Psoas muscle (tissue), 8 donors: Measurements from ENCODE around the gene FRAS1. TPM values are rescaled to one million over a fixed set of nuclear protein-coding genes. Genes with fewer than 3 reads are reported as not detected.

Source experiments
- ATAC-seq, 4 donors: fragments of 200-7000 bp; cut with Tn5 transposase; one replicate each; pipeline ENCODE4 v1.9.1; 2020; ENCODE audit warnings: moderate library complexity in 3 of 4, mild to moderate bottlenecking in 2 of 4
- DNase-seq, 2 donors: peaks; one replicate each; pipeline ENCODE4 v3.0.0-alpha.2; 2020
- H3K27ac ChIP-seq: fragments of 200-600 bp; one replicate; pipeline ENCODE4 v1.8.0; 2022
- H3K27me3 ChIP-seq, 3 donors: fragments of 200-600 bp in 1 of 3; one replicate each; pipeline versions ENCODE4 v1.6.1 to v1.8.0; 2013 to 2022; ENCODE audit warnings: low read length in 2 of 3, mild to moderate bottlenecking in 2 of 3, moderate library complexity in 1 of 3; ENCODE audit not compliant: insufficient read depth in 3 of 3
- H3K36me3 ChIP-seq, 2 donors: fragments of 200-600 bp in 1 of 2; one replicate each; pipeline versions ENCODE4 v1.6.1 to v1.8.0; 2013 to 2022; ENCODE audit warnings: low read depth in 1 of 2, mild to moderate bottlenecking in 1 of 2, moderate library complexity in 1 of 2; ENCODE audit not compliant: insufficient read depth in 1 of 2
- H3K4me1 ChIP-seq: fragments of 200-600 bp; one replicate; pipeline ENCODE4 v1.8.0; 2022
- H3K4me3 ChIP-seq: fragments of 200-600 bp; one replicate; pipeline ENCODE4 v1.8.0; 2022; ENCODE audit warnings: mild to moderate bottlenecking
- H3K9me3 ChIP-seq: fragments of 200-600 bp; one replicate; pipeline ENCODE4 v1.8.0; 2022
- WGBS, 3 donors: extraction: QIAGEN DNeasy Blood & Tissue Kit; methylation state at CpG; one replicate each; pipeline versions ENCODE4 v1.1.6 to v1.1.7; 2013; 5-methylcytosine and 5-hydroxymethylcytosine counted together
- intact Hi-C, 2 donors: fragments of 100-400 bp; cut with DNase I; formaldehyde crosslinking; loops; one replicate each; pipeline versions ENCODE4 v1.11.0 to v1.14.2; 2022
- polyA plus RNA-seq, 3 donors: library from polyadenylated mRNA; stranded (reverse); fragments of 200-250 nt; gene quantifications; one replicate each; pipeline ENCODE4 v1.2.3, GENCODE V29; 2013
- total RNA-seq, 4 donors: library from RNA; stranded (reverse); fragmentation: NEBNext Ultra II Directional in 2 of 4; extraction: Animal tissue kit (Norgen Biotek cat#: 25700) in 2 of 4; gene quantifications; one replicate each; pipeline versions ENCODE4 v1.2.1 to v1.2.4, GENCODE V29; 2021 to 2023
- TF ChIP-seq, protein P1 (sequence below): fragments of 200-600 bp; IDR thresholded peaks from one replicate; pipeline ENCODE4 v1.8.0; 2022; ENCODE audit warnings: antibody characterized with exemption
- donor health status: healthy with polysubstance abuse.
- donor health status: DM: no; HTN: no; CAD: no; lungs with moderate emphysema.
- donor health status: Bipolar disorder and iron deficiency.
- donor health status: healthy.
- donor health status: DM: yes; HTN: yes; CAD: no.
- donor health status: DM: no; HTN: no; CAD: no.
- donor health status: DM: no; HTN: no; CAD: no.
- donor health status: DM: yes; HTN: yes; CAD: no.

FRAS1 gene
- total and polyA plus RNA-seq, 7 donors, result 0.08 to 3.0 (median 0.42) TPM

DNA sequence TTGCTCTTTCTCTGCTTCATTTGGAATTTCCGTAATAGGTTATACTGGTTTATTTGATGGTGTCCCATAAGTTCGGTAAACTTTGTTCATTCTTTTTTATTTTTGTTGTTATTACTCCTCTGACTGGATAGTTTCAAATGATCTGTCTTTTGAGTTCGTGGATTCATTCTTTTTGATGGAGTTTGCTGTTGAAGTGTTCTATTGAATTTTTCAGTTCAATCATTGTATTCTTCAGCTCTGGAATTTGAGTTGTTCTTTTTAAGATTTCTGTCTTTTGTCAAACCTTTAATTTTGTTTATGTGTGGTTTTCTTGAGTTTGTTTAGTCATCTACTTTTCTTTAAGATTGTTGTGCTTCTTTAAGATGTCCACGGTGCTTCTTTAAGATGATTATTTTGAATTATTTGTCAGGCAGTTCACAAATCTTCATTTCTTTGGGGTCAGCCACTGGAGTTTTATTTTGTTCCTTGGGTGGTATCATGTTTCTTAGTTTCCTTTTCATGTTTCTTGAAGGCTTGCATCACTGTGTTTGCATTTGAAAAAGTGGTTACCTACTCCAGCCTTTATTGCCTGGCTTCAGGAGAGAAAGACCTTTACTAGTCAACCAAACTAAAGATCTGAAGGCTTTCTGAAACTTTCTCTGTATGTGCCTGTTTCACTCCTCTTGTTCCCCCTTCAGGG is 339.6 kb downstream of the FRAS1 start:
- Histone ChIP-seq H3K27ac (no peak overlapping the region), H3K36me3 (no peaks in the 10 kb centered on the region), H3K4me3 (no peak overlapping the region), H3K4me1 (no peaks in the 10 kb centered on the region), H3K27me3 (no peaks in the 10 kb centered on the region), H3K9me3 (peaks cover 12% of the 10 kb centered on the region)
- DNase-seq (no peak), ATAC-seq (no peak)
- intact Hi-C loops, result no loop called here
- TF ChIP-seq, protein P1, sequence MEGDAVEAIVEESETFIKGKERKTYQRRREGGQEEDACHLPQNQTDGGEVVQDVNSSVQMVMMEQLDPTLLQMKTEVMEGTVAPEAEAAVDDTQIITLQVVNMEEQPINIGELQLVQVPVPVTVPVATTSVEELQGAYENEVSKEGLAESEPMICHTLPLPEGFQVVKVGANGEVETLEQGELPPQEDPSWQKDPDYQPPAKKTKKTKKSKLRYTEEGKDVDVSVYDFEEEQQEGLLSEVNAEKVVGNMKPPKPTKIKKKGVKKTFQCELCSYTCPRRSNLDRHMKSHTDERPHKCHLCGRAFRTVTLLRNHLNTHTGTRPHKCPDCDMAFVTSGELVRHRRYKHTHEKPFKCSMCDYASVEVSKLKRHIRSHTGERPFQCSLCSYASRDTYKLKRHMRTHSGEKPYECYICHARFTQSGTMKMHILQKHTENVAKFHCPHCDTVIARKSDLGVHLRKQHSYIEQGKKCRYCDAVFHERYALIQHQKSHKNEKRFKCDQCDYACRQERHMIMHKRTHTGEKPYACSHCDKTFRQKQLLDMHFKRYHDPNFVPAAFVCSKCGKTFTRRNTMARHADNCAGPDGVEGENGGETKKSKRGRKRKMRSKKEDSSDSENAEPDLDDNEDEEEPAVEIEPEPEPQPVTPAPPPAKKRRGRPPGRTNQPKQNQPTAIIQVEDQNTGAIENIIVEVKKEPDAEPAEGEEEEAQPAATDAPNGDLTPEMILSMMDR, result no peak
- 88 to 92% (median 89%) methylated on average over 4 of the region's 4 CpGs for WGBS, 3 donors

DNA sequence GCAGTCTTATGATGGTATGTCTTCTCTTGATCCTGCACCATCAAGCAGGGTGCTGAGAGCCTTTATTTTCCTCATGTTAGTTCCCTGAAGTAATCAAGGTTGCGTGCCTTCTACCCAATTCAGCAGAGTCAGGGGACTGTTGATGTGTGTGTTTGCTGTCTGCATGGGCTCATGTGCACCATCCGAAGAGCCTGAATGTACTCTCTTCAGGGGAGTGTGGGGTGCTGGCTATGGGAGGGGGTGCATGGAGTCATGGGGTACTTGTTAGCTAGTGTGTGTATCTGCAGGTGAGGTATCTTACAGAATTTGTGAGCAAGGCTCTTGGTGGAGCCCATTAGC is 340.1 kb downstream of the FRAS1 start:
- Histone ChIP-seq H3K4me3 (no peak overlapping the region), H3K27me3 (no peaks in the 10 kb centered on the region), H3K9me3 (peaks cover 12% of the 10 kb centered on the region), H3K27ac (no peak overlapping the region), H3K36me3 (no peaks in the 10 kb centered on the region), H3K4me1 (no peaks in the 10 kb centered on the region)
- TF ChIP-seq, protein P1, result no peak
- intact Hi-C loops, result no loop called here
- WGBS, 3 donors, result 91 to 98% (median 97%) methylated on average over 2 of the region's 2 CpGs
- ATAC-seq (no peak), DNase-seq (no peak)

DNA sequence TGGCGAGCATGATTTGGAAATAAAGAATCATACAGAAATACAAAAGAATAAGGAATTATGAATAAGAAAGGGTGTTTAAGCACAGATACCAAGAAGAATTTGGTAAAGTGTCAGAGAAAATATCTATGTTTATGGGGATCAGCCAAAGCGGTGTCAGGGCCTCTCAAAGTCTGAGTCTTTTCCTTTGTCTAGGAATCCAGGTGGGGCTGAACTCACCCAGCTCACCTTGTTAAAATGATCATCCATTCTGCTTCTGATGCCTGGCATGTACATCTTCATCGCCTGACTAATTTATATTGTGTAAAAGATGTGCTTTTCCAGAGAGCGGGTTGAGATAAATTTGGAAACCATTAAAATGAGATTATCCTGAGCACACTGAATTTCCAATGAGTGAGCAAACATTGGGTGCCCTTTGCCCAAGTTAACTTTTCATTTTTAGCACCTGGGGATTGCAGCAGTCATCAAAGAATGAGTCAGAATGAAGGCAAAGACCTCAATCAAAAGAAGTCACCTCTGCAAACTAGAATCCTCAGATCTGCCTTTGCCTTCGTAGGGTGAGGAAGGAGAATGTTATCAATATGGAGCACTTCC is 352.6 kb downstream of the FRAS1 start:
- Histone ChIP-seq H3K27me3 (no peaks in the 10 kb centered on the region), H3K4me1 (no peaks in the 10 kb centered on the region), H3K27ac (no peak overlapping the region), H3K4me3 (no peak overlapping the region), H3K9me3 (no peaks in the 10 kb centered on the region), H3K36me3 (no peaks in the 10 kb centered on the region)
- intact Hi-C loops, result no loop called here
- DNase-seq (no peak), ATAC-seq (no peak)
- TF ChIP-seq, protein P1, result no peak
- WGBS, 3 donors, result 94 to 96% (median 95%) methylated on average over 5 of the region's 5 CpGs

DNA sequence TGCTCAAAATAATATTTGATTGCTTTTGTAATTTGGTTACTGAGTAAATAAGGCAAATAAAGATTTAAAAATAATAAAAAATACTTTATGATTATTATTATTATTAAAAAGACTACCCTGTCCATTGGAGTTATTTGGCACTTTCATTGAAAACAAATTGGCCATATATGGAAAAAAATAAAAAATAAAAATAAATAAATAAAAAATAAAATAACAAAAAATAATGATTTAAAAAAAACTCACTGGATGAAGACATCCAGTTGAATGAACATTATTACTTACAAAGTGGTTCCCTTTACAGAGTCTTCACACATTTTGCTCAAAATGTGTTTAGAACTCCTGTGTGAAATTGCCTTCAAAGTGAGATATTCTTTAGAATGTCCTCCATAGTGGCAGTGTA is 353.1 kb downstream of the FRAS1 start:
- ATAC-seq, result no peak
- no peak overlapping the region for H3K27ac ChIP-seq
- no peaks in the 10 kb centered on the region for H3K27me3 ChIP-seq
- no peaks in the 10 kb centered on the region for H3K9me3 ChIP-seq
- intact Hi-C loops, result no loop called here
- TF ChIP-seq, protein P1, result no peak
- DNase-seq, result no peak
- H3K4me3 ChIP-seq, result no peak overlapping the region
- H3K4me1 ChIP-seq, result no peaks in the 10 kb centered on the region
- H3K36me3 ChIP-seq, result no peaks in the 10 kb centered on the region

DNA sequence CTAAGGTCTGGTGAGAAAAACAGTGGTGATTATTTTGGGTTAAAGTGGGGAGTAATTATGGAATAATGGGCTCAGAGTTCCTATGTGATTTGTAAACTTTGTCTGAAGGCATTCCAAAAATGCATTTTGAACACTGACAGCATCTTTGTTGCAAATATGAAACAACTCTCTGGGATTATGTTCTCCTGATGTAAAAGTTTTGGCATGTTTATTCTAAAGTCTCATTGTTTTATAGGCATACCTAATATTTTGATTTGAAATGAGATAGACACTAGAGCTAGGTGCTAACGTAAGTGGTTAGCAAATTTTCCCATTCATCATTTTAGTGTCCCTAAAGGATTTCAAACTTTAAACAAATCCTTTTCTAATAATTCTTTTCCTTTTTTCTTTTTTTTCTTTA is 353.6 kb downstream of the FRAS1 start:
- Histone ChIP-seq H3K4me1 (no peaks in the 10 kb centered on the region), H3K27ac (no peak overlapping the region), H3K9me3 (no peaks in the 10 kb centered on the region), H3K4me3 (no peak overlapping the region), H3K27me3 (no peaks in the 10 kb centered on the region), H3K36me3 (no peaks in the 10 kb centered on the region)
- ATAC-seq, result no peak
- intact Hi-C loops, result no loop called here
- 87 to 89% (median 88%) methylated on average over 1 of the region's 1 CpG for WGBS, 3 donors
- no peak for DNase-seq
- TF ChIP-seq, protein P1, result no peak
